ENCODE measurements around the gene CMTM5.

DNA sequence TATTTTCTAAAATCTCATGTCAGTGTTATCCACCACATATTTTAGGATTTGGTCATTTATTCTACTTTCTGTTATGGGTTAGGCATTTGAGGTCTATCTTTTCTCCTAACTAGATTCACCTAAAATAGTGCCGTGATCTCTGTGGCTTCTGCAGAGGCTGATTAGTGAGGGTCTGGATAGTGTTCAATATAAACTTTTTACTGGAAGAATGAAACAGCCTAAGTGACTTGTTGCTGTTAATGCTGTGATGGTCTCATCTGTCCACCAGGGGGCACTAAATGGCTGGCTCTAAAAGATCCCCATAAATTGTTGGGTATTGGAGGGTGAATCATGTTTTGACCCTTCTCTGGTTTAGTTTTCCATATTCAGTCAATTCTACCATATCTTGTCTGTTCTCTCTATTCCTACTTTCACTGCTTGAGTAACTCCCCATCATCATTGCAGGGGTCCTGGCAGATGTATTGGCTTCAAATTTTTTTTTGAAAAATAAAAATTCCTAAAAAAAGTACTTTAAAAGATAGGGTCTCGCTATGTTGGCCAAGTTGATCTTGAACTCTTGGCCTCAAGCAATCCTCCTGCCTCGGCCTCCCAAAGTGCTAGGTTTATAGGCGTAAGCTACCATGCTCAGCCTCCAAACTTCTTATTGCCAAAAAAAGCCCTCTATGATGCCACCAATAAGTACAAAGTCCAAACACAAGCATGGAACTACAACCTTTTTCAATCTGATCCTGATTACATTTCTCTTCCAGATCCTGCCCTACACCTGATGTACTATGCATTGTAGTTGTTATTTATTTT lies 48.7 kb upstream of the CMTM5 start:
- TF ChIP-seq, protein P1, sequence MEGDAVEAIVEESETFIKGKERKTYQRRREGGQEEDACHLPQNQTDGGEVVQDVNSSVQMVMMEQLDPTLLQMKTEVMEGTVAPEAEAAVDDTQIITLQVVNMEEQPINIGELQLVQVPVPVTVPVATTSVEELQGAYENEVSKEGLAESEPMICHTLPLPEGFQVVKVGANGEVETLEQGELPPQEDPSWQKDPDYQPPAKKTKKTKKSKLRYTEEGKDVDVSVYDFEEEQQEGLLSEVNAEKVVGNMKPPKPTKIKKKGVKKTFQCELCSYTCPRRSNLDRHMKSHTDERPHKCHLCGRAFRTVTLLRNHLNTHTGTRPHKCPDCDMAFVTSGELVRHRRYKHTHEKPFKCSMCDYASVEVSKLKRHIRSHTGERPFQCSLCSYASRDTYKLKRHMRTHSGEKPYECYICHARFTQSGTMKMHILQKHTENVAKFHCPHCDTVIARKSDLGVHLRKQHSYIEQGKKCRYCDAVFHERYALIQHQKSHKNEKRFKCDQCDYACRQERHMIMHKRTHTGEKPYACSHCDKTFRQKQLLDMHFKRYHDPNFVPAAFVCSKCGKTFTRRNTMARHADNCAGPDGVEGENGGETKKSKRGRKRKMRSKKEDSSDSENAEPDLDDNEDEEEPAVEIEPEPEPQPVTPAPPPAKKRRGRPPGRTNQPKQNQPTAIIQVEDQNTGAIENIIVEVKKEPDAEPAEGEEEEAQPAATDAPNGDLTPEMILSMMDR (IDR thresholded peaks at IDR 0.05), result peak; percentile 67 to 90 (median 85)
- TF ChIP-seq POLR2A (IDR thresholded peaks at IDR 0.05), result no peak
